Measurements from ENCODE around the gene GAGE12H.
"Not testable (repeated sequence)": the region's sequence is repeated elsewhere in the genome, so short reads cannot be mapped to it uniquely, and the experiment has no call there.

GAGE12H gene

DNA sequence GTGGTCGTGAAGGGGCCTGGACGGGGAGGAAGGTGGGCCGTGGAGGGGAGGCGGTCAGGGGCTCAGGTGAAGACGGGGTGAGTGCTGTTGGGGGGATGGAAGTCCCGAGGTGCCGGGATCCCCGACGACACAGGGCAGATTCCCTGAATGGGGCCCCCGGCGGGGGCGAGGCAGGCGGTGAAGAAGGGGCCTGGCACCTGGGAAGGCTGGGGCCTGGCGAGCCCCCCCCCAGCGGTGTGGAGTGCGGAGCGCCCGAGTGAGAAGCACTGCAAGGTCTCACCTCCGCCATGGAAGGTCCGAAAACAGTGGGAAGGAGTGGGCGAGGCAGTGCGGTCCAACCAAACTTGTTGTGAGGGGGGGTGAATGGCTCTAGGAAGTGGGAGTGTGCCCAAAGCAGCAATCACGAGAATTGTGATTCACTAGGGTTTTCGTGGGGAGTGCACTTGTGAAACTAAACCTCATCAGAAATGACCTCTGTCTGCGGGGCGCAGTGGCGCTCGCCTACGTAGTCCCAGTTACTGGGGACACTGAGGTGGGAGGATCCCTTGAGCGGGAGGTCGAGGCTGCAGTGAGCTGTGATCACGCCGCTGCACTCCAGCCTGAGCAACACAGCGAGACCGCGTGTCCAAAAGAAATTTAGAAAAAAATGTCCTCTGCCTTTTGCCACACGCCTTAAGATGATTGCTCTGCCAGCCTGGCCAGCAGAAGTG lies 10.2 kb downstream of the GAGE12H start:
- H3K9ac ChIP-seq (ENCODE audit: low read length); H3K4me2 ChIP-seq (ENCODE audit: low read length); H4K20me1 ChIP-seq (ENCODE audit: insufficient read depth, low read length); H3K9me3 ChIP-seq (ENCODE audit: insufficient read depth, low read length); H3K4me1 ChIP-seq (ENCODE audit: low read length); H2AFZ ChIP-seq (ENCODE audit: low read depth, low read length); H3K4me3 ChIP-seq (ENCODE audit: low read length); H3K27ac ChIP-seq (ENCODE audit: low read length); H3K36me3 ChIP-seq (replicated peaks; ENCODE audit: low read depth, low read length); H3K79me2 ChIP-seq (ENCODE audit: low read length); H3K27me3 ChIP-seq (ENCODE audit: low read depth, low read length): not testable (repeated sequence)

DNA sequence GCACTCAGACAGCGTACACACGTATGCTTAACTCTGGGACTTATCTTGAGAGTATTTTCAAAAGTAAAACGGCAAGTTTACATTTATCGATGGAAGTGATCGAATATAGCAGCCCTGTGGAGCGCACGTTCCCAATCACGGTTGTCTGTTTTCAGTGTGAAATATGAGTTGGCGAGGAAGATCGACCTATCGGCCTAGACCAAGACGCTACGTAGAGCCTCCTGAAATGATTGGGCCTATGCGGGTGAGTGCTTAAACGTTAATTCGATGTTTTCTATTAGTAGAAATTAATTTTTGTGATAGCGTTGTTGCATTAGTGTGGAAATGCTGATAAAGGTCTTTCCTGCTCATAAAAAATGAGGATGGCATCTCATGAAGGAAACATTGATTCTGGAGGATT lies 10.7 kb downstream of the GAGE12H start:
- H3K27ac ChIP-seq (ENCODE audit: low read length); H2AFZ ChIP-seq (ENCODE audit: low read depth, low read length); H3K79me2 ChIP-seq (ENCODE audit: low read length); H3K27me3 ChIP-seq (ENCODE audit: low read depth, low read length); H3K4me1 ChIP-seq (ENCODE audit: low read length); H3K9me3 ChIP-seq (ENCODE audit: insufficient read depth, low read length); H3K4me2 ChIP-seq (ENCODE audit: low read length); H3K36me3 ChIP-seq (replicated peaks; ENCODE audit: low read depth, low read length); H3K4me3 ChIP-seq (ENCODE audit: low read length); H3K9ac ChIP-seq (ENCODE audit: low read length); H4K20me1 ChIP-seq (ENCODE audit: insufficient read depth, low read length): not testable (repeated sequence)

DNA sequence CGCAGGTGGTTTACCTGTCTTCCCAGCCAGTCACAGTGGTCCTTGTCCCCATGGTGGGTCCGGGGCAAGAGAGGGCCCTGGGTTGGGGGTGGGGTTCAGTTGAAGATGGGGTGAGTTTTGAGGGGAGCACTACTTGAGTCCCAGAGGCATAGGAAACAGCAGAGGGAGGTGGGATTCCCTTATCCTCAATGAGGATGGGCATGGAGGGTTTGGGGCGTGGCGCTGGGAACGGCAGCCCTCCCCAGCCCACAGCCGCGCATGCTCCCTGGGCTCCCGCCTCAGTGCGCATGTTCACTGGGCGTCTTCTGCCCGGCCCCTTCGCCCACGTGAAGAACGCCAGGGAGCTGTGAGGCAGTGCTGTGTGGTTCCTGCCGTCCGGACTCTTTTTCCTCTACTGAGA lies 19.0 kb downstream of the GAGE12H start, which contains the start of gene GAGE1:
TSS of gene GAGE1 (plus strand) at position 301 of the 400 bp plus-strand sequence. CDS start 1,155 bp downstream, outside the sequence.
- not testable (repeated sequence) for H3K4me1 ChIP-seq (ENCODE audit: low read length); H3K9me3 ChIP-seq (ENCODE audit: insufficient read depth, low read length); H3K79me2 ChIP-seq (ENCODE audit: low read length); H2AFZ ChIP-seq (ENCODE audit: low read depth, low read length); H3K27me3 ChIP-seq (ENCODE audit: low read depth, low read length); H3K4me3 ChIP-seq (ENCODE audit: low read length); H3K9ac ChIP-seq (ENCODE audit: low read length); H4K20me1 ChIP-seq (ENCODE audit: insufficient read depth, low read length); H3K4me2 ChIP-seq (ENCODE audit: low read length); H3K36me3 ChIP-seq (replicated peaks; ENCODE audit: low read depth, low read length); H3K27ac ChIP-seq (ENCODE audit: low read length)

DNA sequence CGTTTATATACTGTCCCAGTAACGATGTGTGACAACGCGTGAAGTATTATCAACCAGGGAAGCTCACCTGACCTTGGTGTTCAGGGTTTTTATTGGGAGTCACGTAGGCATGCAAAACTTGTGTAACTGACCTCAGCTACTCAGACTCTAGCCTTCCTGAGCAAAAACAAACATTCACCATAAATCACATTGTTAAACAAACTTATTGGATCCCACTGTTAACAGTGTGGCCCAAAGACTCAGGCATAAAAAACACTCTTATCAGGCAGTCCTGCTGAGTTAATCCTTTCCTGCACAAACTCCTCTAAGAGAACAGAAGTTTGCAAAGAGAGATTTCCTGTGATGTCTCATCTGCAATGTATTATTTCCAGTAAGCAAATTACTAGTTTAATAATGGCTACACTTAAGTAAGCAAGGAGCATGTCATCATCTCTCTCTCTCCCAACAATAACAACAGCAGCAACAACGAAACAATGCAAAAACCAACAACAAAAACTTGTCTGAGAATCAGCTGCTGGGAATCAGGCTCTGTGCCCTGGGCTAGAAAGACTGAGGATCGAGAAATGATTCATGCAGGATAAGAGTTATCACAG lies 31.1 kb downstream of the GAGE12H start:
- Histone ChIP-seq H3K9ac (ENCODE audit: low read length) (no peak overlapping the region), H3K27ac (ENCODE audit: low read length) (no peak overlapping the region), H4K20me1 (ENCODE audit: insufficient read depth, low read length) (no peaks in the 10 kb centered on the region), H2AFZ (ENCODE audit: low read depth, low read length) (no peak overlapping the region), H3K27me3 (ENCODE audit: low read depth, low read length) (no peaks in the 10 kb centered on the region), H3K4me3 (ENCODE audit: low read length) (no peak overlapping the region), H3K9me3 (ENCODE audit: insufficient read depth, low read length) (no peaks in the 10 kb centered on the region), H3K36me3 (replicated peaks; ENCODE audit: low read depth, low read length) (no peaks in the 10 kb centered on the region), H3K4me2 (ENCODE audit: low read length) (no peak overlapping the region), H3K4me1 (ENCODE audit: low read length) (no peaks in the 10 kb centered on the region), H3K79me2 (ENCODE audit: low read length) (no peaks in the 10 kb centered on the region)
- TF ChIP-seq, protein P1, sequence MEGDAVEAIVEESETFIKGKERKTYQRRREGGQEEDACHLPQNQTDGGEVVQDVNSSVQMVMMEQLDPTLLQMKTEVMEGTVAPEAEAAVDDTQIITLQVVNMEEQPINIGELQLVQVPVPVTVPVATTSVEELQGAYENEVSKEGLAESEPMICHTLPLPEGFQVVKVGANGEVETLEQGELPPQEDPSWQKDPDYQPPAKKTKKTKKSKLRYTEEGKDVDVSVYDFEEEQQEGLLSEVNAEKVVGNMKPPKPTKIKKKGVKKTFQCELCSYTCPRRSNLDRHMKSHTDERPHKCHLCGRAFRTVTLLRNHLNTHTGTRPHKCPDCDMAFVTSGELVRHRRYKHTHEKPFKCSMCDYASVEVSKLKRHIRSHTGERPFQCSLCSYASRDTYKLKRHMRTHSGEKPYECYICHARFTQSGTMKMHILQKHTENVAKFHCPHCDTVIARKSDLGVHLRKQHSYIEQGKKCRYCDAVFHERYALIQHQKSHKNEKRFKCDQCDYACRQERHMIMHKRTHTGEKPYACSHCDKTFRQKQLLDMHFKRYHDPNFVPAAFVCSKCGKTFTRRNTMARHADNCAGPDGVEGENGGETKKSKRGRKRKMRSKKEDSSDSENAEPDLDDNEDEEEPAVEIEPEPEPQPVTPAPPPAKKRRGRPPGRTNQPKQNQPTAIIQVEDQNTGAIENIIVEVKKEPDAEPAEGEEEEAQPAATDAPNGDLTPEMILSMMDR (IDR thresholded peaks at IDR 0.05; ENCODE audit: low read depth, low read length): no peak
- no peak for TF ChIP-seq EZH2phosphoT487 (IDR thresholded peaks at IDR 0.05; ENCODE audit: low read depth)

DNA sequence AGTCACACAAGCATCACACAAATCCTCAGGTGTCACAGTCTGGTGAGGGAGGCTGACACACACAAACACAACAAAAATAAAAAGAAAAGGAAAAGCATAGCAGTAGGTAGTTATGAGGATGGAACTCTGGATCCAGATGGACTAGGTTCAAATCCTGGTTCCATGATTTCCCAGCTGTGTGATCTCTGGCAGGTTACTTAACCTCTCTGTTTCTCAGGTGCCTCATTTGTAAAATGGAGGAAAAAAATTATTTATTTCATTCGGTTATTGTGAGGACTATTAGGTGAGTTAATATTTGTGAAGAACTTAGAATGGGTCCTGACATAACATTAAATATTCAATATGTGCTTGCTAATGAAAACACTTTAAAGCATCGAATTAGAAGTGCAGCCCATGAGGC lies 38.8 kb downstream of the GAGE12H start:
- Histone ChIP-seq H3K4me3 (ENCODE audit: low read length) (no peak overlapping the region), H4K20me1 (ENCODE audit: insufficient read depth, low read length) (no peaks in the 10 kb centered on the region), H3K9ac (ENCODE audit: low read length) (no peak overlapping the region), H3K4me2 (ENCODE audit: low read length) (no peak overlapping the region), H3K79me2 (ENCODE audit: low read length) (no peaks in the 10 kb centered on the region), H3K36me3 (replicated peaks; ENCODE audit: low read depth, low read length) (no peaks in the 10 kb centered on the region), H2AFZ (ENCODE audit: low read depth, low read length) (no peak overlapping the region), H3K4me1 (ENCODE audit: low read length) (no peaks in the 10 kb centered on the region), H3K9me3 (ENCODE audit: insufficient read depth, low read length) (no peaks in the 10 kb centered on the region), H3K27me3 (ENCODE audit: low read depth, low read length) (no peaks in the 10 kb centered on the region), H3K27ac (ENCODE audit: low read length) (no peak overlapping the region)
- TF ChIP-seq, protein P1 (IDR thresholded peaks at IDR 0.05; ENCODE audit: low read depth, low read length): no peak
- TF ChIP-seq EZH2phosphoT487 (IDR thresholded peaks at IDR 0.05; ENCODE audit: low read depth): no peak
